ENCODE measurements around the gene UGCG.

UGCG gene

DNA sequence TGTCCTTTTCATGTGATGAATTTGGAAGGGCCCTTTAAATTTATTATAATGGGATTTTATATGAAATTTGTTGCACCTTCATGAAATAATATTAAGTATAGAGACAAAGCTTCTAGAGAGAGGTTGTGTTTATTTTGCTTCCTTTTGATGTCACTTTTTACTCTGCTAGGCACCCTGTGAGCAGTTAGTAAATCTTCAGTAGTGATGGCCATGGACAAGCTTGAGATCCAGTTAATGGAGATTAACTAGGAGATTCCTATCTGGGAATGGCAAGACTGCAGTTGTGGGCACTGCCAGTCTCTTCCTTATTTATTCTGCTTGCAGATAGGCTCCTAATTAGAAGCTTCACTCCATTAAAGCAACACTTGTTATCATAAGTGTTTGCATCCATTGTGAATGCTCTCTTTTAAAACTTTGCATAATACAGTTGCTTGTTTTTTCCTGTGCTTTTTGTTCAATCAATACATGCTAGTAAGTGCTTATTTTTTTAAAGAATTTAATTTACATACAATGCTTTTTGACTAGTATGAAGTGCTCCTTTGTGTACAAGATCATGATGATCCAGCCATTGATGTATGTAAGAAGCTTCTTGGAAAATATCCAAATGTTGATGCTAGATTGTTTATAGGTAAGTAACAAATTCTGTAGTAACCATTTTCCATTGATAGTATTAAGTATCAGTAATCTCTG, 25.9 kb downstream of the UGCG start:
- TF ChIP-seq, protein P1, sequence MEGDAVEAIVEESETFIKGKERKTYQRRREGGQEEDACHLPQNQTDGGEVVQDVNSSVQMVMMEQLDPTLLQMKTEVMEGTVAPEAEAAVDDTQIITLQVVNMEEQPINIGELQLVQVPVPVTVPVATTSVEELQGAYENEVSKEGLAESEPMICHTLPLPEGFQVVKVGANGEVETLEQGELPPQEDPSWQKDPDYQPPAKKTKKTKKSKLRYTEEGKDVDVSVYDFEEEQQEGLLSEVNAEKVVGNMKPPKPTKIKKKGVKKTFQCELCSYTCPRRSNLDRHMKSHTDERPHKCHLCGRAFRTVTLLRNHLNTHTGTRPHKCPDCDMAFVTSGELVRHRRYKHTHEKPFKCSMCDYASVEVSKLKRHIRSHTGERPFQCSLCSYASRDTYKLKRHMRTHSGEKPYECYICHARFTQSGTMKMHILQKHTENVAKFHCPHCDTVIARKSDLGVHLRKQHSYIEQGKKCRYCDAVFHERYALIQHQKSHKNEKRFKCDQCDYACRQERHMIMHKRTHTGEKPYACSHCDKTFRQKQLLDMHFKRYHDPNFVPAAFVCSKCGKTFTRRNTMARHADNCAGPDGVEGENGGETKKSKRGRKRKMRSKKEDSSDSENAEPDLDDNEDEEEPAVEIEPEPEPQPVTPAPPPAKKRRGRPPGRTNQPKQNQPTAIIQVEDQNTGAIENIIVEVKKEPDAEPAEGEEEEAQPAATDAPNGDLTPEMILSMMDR (IDR thresholded peaks at IDR 0.05; ENCODE audit: low read depth, low read length): no peak
- no peak for DNase-seq (ENCODE audit: extremely low read depth, low read depth)

DNA sequence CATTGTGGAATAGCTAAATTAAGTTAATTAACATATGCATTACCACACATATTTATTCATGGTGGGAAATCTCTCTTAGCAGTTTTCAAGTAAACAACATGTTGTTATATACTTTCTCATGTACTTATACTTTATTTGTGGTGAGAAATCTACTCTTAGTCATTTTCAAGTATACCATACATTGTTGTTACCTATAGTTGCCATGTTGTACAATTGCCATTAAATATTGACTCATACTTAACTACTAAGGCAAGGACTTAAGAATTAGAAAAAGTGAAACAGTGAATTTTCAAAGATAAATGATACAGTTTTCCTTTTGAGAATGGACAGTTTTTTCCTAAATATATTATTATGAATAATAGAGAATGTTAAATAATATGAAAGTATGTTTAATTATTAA, 27.7 kb downstream of the UGCG start:
- no peak for DNase-seq (ENCODE audit: extremely low read depth, low read depth)
- TF ChIP-seq, protein P1 (IDR thresholded peaks at IDR 0.05; ENCODE audit: low read depth, low read length): no peak

DNA sequence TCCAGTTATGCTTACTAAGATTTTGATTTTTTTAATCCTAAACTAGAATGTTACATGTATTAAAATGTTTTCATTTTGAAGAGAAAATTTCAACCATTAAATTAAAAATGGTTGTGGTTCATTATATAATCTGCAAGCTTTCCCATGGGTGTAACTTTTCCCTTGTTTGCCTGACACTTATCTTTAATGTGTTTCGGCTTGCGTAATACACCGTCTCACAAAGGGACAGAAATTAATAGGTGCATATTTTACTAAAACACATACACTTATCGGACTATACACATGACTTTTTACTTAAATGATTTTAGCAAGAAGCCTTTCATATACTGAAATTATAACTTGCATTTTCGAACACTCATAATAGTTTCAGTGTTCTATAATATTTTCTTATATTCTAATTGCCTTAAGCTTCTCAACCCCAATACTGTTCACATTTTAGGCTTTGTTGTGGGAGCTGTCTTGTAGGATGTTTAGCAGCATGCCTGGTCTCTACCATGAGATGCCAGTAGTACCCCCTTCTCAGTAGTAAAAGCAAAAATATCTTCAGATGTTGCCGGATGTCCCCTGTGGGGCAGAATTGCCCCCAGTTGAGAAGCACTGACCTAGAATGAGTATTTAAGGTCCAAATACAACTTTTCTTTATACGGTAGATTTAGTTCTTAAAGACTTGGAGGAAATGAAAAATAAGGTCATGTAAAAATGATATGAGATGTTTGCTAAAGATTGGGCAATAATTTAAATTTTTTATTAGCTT, 28.6 kb downstream of the UGCG start:
- DNase-seq (ENCODE audit: extremely low read depth, low read depth): no peak
- TF ChIP-seq, protein P1 (IDR thresholded peaks at IDR 0.05; ENCODE audit: low read depth, low read length): no peak

DNA sequence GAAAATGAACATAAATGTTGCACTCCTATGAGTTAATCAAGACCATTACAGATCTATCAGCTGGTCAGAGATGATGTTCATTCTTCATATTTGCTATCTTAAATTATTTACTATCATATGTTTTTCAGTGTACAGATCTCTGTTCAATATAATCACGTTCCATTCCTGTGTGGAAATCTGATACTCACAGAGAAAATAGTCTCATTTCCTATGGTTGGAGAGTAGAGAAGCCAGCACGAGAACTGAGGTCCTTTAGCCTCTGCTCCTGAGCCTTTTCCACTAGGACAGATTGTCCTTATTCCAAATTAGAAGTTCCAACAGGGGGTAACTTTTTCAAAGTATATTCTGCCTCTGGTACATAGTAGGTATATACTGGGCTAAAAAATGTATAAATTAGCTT, 29.2 kb downstream of the UGCG start:
- TF ChIP-seq, protein P1 (IDR thresholded peaks at IDR 0.05; ENCODE audit: low read depth, low read length): no peak
- DNase-seq (ENCODE audit: extremely low read depth, low read depth): no peak

DNA sequence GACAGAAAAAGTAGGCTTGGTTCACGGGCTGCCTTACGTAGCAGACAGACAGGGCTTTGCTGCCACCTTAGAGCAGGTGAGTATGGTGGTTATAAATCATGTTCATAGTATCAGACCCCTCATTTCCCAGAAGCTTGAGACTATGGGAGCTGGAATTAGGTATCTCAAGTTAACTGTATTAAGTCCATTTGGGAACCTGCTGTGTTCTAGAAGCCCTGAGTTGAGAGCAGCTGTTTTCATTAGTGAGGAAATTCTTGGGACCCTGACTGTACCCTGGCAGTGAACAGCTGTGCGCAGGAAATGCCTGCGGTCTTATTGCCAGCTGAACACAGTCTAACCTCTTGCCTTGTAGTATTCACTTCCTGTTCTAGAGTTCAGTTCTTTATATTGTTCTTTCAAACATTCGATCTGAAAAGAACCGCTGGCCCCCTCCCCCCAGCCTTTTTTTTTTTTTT, 29.8 kb downstream of the UGCG start:
- no peak for DNase-seq (ENCODE audit: extremely low read depth, low read depth)

DNA sequence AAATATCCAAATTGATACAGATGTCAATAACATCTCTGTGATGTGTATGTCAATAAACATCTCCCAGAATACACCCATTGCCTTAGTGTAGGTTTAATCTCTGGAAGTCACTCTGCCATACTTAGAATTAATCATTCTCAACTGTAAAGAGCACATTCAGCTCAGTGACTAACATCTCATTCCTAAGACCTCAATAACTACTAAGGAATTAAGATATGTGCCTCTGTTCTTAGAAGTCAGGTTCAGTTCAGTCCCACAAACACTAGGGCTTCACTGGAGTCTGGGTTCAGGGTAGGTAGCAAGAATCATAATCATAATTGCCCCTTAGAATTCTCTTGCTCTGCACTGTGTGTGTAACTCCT, 31.7 kb downstream of the UGCG start:
- TF ChIP-seq, protein P1 (IDR thresholded peaks at IDR 0.05; ENCODE audit: low read depth, low read length): no peak
- no peak for DNase-seq (ENCODE audit: extremely low read depth, low read depth)

More for the DNA sequence above, 29.8 kb downstream of the UGCG start:
- TF ChIP-seq, protein P1 (IDR thresholded peaks at IDR 0.05; ENCODE audit: low read depth, low read length): no peak

DNA sequence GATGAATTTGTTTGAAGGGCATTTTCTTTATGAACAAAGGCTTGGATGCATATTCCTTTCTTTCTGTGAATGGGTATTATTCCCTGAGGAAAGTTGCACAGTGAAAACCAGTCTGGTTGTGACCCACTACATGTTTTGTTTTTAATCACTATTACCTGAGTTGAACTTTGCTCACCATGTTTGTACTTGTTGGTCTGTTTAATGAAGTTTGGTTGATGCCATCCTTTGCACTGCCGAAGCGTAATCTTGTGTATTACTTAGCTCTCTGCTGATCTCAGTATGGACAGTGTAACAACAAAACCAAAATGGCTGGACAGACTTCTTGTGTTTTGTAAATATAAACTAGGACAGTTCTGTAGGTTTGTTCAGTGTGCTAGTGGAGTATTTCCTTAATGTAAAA, 38.1 kb downstream of the UGCG start:
- no peak for DNase-seq (ENCODE audit: extremely low read depth, low read depth)
- TF ChIP-seq, protein P1 (IDR thresholded peaks at IDR 0.05; ENCODE audit: low read depth, low read length): no peak

Measured in AG09319 (cell line).